ENCODE results near the gene RTL5. TPM values are rescaled to one million over a fixed set of nuclear protein-coding genes. Genes with fewer than 3 reads are reported as not detected.

Gene RTL5
- total and polyA plus RNA-seq, 8 donors = 10.6 to 29.8 (median 24.2) TPM

GRCh38 chrX:72130762-72131250 is 909 bp downstream of the RTL5 start:
- no peaks in the 10 kb centered on the region for H3K36me3 ChIP-seq
- H3K4me1 ChIP-seq = peaks cover 0 to 24% of the 10 kb centered on the region in 2 donors
- no peak for ATAC-seq
- H3K9me3 ChIP-seq = no peaks in the 10 kb centered on the region
- DNase-seq = no peak
- no peak overlapping the region for H3K27ac ChIP-seq
- H3K27me3 ChIP-seq = peaks cover 0 to 12% of the 10 kb centered on the region in 2 donors
- intact Hi-C loops (cut with DNase I) = no loop called here
- peak overlapping the region; percentile 29 to 41 for H3K4me3 ChIP-seq
- no peak for TF ChIP-seq CTCF (IDR thresholded peaks at IDR 0.05)

GRCh38 chrX:72130156-72130761 is 1.5 kb downstream of the RTL5 start:
- Histone ChIP-seq H3K4me1 (peaks cover 0 to 30% of the 10 kb centered on the region in 2 donors), H3K27me3 (peaks cover 0 to 12% of the 10 kb centered on the region in 2 donors), H3K27ac (no peak overlapping the region), H3K9me3 (no peaks in the 10 kb centered on the region), H3K4me3 (no peak overlapping the region), H3K36me3 (no peaks in the 10 kb centered on the region)
- ATAC-seq = no peak
- intact Hi-C loops (cut with DNase I) = no loop called here
- DNase-seq = no peak
- TF ChIP-seq CTCF (IDR thresholded peaks at IDR 0.05) = no peak

- TF ChIP-seq CTCF (IDR thresholded peaks at IDR 0.05) = no peak
- Histone ChIP-seq H3K27me3 (peaks cover 0 to 12% of the 10 kb centered on the region in 2 donors), H3K4me1 (peaks cover 0 to 36% of the 10 kb centered on the region in 2 donors), H3K36me3 (no peaks in the 10 kb centered on the region), H3K27ac (no peak overlapping the region), H3K4me3 (no peak overlapping the region), H3K9me3 (no peaks in the 10 kb centered on the region)
- DNase-seq = no peak
- ATAC-seq = no peak
- intact Hi-C loops (cut with DNase I) = loop anchor here in 1 of 2 donors (5.0 kb wide), 2 partner anchors 112 to 132 kb away; no protein-coding TSS in a partner anchor
Measured at GRCh38 chrX:72129661-72130060, 2.1 kb downstream of the RTL5 start.

GRCh38 chrX:72128881-72129280 is 2.8 kb downstream of the RTL5 start:
- ATAC-seq (no peak), DNase-seq (no peak)
- no peak overlapping the region for H3K4me3 ChIP-seq
- H3K27ac ChIP-seq = no peak overlapping the region
- intact Hi-C loops (cut with DNase I) = loop anchor here in 1 of 2 donors (5.0 kb wide), 2 partner anchors 112 to 132 kb away; no protein-coding TSS in a partner anchor
- H3K9me3 ChIP-seq = no peaks in the 10 kb centered on the region
- H3K36me3 ChIP-seq = no peaks in the 10 kb centered on the region
- peak in 1 of 2 donors; percentile 36 for TF ChIP-seq CTCF (IDR thresholded peaks at IDR 0.05)
- H3K27me3 ChIP-seq = peaks cover 0 to 12% of the 10 kb centered on the region in 2 donors
- H3K4me1 ChIP-seq = peaks cover 0 to 44% of the 10 kb centered on the region in 2 donors

GRCh38 chrX:72128183-72128834 is 3.4 kb downstream of the RTL5 start:
- TF ChIP-seq CTCF (IDR thresholded peaks at IDR 0.05) = no peak
- H3K9me3 ChIP-seq = no peaks in the 10 kb centered on the region
- DNase-seq = no peak
- no peaks in the 10 kb centered on the region for H3K36me3 ChIP-seq
- H3K27ac ChIP-seq = no peak overlapping the region
- H3K4me3 ChIP-seq = no peak overlapping the region
- peaks cover 0 to 49% of the 10 kb centered on the region in 2 donors for H3K4me1 ChIP-seq
- no peak for ATAC-seq
- peaks cover 0 to 12% of the 10 kb centered on the region in 2 donors for H3K27me3 ChIP-seq
- intact Hi-C loops (cut with DNase I) = loop anchor here in 1 of 2 donors (5.0 kb wide), 2 partner anchors 111 to 131 kb away; no protein-coding TSS in a partner anchor
